H4 (cell line): Measurements from ENCODE around the gene SIPA1L2. TPM values are rescaled to one million over a fixed set of nuclear protein-coding genes. Genes with fewer than 3 reads are reported as not detected.

Experiments
- DNase-seq: peaks from one replicate; pipeline ENCODE4 v3.0.0-alpha.2; 2015; ENCODE audit warnings: low spot score
- total RNA-seq: library from RNA; depleted of rRNA; stranded (reverse); fragments of >200 nt; shearing (Covaris generic); gene quantifications from 2 replicates; pipeline ENCODE4 v1.2.3, GENCODE V29; 2014; rRNA removed

The SIPA1L2 gene
- 7.5 and 10.6 TPM in 2 replicates for total RNA-seq

- DNase-seq: peak; percentile 81
These were observed at the start of gene SIPA1L2 for GRCh38 chr1:232630047-232630893. Gene SIPA1L2, minus strand, starts transcription at chr1:232630133. Its CDS starts 114,794 bp downstream, at chr1:232515339.

DNA sequence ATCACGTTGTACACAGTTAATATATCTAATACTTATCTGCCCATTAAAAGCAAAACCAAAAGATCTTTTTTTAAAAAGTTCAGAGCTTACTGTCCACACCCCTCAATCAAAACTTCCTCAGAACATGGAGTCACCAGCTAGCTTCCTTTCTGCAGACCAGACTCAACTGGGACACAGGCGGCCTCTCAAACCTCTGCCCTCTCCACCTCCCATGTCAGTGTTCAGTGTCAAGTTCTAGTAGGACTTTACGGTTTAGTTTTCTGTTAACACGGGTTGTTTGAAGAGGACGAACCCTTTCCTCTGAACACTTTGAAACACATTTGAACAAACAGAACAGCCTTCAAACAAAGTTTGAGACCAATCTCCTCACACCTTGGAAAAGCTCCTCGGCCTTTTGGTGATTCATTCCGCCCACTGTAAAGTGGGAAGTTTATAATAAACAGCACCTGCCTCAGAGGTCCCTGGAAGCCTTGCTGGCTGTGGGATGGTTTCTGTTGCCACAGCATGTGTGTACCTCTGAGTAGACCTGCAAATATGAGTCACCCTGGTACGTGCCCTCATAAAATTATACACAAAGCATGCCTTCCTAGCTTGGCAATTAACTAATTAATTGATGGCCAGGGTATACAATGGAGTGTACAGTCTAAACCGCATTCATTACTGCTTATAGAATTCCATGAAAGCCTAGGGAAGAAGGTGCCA, 48.4 kb upstream of the SIPA1L2 start:
- peak; percentile 72 for DNase-seq

DNA sequence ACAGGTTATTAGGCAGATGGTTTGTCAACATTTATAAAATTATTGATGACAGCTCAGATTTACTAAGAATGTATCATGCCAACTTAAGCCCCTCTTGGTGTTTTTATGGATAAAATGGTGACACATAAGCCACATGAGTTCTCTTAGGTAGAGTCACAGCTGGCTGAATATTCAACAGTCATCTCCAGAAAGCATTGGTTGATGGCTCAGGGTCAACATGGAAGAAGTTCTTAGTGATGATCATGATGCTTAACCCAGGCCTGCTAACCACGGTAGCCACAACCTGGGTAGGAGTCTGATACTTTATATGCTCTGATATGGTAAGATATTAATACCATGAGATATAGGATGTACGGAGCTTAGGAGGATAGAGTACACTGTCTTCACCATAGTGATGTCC, 46.4 kb upstream of the SIPA1L2 start:
- no peak for DNase-seq

GRCh38 chr1:232675898-232676297, 46.0 kb upstream of the SIPA1L2 start:
- no peak for DNase-seq

- no peak for DNase-seq
These were observed 45.3 kb upstream of the SIPA1L2 start for GRCh38 chr1:232675260-232675659.

GRCh38 chr1:232673256-232673655, 43.3 kb upstream of the SIPA1L2 start:
- no peak for DNase-seq

DNA sequence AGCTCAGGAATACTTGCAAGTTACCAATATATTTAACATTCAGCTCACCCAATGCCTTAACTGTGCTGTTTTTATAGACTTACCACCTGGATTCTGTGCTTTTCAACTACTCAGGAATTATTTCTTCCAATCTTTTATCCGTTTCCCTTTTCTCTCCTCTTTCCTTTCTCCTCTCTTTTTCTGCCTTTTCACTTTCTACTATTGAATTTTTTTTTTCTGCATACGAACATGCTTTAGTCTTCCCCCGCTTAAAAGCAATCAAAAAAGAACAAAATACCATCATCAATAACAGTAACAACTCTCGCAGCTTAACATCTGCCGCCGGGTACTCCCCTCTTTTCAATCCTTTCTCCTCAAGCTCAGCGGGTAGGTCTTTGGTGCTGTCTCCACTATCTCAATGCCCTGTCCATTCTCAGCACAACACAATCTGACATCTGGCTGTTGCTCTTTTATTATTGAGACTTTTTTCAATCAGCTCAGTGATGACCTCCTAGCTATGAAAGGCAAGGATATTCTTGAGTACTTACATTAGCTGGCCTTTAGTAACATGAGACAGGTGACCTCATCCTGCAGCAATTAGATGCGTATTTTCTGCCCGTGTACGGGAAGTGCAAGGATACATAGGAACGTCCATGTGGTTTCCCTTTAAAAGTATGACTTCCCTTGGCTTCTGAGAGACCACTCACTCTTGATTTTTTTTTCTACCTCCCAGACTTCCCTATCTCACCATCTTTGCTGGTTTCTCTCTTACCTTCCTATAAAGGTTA, 40.2 kb upstream of the SIPA1L2 start:
- peak; percentile 92 for DNase-seq

GRCh38 chr1:232667778-232668165, 37.8 kb upstream of the SIPA1L2 start:
- DNase-seq: no peak

DNA sequence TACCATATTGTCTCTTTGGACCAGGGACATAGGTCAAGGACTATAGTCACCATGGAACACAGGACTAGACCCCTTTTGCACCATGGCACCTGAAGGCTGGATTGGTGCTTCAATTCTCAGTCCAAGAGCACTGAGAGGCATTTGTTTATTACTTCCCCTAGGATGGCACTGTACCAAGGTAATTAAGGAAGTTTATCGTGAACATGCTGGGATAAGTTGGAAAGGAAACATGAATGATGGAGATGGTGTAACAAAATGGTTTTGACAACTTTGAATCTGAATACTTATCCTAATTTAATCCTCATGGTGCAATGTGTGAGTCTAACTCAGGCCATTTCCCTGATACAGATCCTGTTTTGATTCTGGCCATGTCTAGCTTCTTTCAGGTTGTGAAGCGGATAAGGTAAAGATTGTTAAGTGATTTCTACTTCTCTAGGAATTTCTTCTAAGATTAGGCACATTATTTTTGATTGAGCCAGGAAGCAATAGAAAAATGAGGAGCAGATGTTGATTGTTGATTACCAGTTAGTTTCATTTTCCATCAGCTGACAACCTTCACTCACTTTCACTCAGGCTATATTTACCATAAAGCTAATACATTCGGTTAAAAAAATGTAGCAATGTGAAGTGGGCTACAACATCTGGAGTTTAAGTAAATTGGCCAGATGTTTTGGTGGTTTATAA, 37.3 kb upstream of the SIPA1L2 start:
- DNase-seq: no peak

DNA sequence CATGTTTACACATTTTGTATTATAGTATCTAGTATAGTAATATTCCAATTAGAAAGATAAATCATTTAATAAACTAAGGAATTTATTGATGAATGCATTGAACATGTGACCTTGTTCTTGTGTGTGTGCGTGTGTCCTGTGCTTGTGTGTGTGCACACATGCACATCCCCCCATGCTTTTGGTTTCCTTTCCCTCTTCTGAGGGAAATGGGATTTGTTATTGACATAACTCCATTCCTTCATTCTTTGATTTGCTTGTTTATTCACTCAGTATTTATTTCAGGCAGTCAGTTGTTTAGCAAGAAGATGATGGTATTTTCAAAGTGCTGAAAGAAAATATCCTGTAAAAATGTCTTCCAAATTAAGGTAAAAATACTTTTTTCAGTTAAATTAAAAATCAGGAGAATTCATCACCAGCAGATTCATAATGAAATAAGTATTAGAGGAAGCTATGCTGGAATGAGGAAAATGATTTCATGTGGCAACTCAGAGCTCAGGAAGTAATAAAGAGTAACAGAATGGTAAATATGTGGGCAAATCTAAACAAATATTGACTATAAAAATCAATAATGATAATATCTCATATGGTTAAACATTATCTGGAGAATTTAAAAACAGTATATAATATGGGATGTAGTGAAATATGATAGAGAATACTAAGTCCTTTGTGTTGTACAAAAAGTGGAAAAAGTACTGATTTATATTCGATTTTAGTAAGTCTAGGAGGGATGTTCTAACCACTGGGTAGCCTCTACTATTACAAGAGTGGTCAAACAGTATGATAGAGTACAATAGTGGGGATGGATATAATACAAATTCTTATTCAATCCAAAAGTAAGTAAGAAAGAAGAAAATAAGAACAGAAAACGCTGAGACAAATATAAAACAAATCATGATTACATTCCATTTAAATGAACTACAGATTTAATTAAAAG, 35.2 kb upstream of the SIPA1L2 start:
- no peak for DNase-seq

DNA sequence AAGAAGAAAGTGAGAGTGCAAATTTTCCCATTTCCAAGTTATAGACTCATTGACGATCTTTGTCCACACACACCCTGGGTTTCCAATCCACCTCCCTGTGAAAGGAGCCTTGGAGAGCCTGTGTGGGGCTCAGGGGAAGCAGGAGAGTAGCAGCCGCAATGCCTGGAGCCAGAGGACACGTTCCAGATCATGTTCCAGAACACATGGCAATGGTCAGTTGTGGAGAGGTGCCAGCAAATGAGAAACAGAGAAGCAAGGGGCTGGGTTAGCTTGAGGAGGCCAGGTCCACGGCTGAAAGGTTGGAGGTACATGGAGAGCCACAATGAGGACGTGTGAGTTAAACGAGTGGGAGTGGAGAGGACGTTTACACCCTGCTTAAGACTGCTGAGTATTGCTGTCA, 33.0 kb upstream of the SIPA1L2 start:
- no peak for DNase-seq

DNA sequence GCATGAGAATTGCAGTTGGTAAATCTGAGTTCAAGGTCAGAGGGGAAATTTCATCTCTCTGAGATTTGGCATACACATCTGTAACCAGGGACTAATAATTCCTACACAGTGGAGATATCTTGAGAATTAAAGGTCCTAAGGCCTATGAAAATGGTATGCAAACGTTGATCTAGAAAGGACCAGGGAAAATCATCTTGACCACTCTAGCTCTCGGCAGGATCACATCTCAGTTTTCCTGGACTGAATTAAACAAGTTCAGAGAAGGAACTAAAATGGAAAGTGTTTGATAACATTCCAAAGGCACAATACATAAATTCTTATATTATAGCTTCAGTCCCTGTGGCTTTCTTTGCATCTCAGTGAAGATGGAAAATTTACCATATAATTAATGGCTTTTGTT, 28.5 kb upstream of the SIPA1L2 start:
- DNase-seq: no peak

DNA sequence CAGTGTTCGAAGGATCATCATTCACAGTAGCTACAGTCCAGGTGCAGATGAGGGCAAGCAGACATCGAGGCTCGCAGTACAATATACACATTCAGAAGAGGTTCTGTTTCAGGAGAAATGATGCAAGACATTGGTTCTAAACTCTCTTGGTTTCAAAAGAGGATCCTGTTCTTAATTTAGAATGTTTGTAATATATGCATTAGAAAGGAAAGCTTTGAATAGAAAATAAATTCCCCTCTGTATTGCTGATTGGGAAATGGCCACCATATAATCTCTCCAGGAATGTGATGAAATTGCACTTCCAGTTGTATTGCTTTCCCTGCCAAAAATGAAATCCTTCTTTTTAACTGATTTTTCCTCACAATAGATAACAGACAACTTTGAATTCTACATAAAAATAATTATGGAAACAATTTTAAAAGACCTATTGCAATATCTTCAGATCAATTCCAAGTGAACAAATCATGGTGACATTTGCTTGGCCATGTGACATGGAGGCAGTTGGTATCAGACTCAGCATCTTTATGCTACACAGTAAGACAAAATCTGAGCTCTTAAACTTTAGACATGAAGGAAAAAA, 27.6 kb upstream of the SIPA1L2 start:
- DNase-seq: no peak

GRCh38 chr1:232655746-232656085, 25.8 kb upstream of the SIPA1L2 start:
- DNase-seq: no peak

DNA sequence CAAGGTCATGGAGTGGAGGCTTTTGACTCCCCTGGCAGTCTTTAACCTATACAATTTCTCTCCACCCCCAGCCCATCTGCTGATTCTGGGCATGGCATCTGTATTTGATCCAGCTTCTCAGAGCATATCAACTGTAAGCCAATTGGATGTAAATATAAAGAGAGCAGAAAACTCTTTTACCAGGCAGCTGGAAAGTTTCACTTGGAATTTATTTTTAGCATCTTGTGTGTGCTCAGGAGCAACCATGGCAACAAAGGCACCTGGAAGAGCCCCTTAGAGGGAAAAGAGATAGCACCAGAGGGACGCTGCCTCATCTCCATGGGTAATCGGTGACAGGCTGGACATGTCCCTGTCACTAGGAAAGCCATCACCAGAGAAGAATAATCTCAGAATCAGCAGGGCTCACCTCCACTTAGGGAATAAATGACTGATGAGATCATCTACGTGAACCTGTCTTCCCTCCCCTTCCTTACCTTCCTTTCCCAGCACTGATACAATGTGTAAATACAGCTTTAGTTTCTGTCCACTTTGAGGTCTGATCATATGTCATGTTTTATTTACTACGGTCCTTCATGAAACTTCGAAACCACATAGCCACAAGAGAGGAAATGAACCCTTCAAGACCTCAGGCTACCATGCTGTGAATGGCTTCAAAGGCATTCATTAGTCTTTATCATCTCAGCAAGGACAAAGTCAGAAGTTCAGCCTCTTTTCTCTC, 25.3 kb upstream of the SIPA1L2 start:
- DNase-seq: peak; percentile 35

- DNase-seq: no peak
These were observed 23.9 kb upstream of the SIPA1L2 start for GRCh38 chr1:232653789-232654188.

DNA sequence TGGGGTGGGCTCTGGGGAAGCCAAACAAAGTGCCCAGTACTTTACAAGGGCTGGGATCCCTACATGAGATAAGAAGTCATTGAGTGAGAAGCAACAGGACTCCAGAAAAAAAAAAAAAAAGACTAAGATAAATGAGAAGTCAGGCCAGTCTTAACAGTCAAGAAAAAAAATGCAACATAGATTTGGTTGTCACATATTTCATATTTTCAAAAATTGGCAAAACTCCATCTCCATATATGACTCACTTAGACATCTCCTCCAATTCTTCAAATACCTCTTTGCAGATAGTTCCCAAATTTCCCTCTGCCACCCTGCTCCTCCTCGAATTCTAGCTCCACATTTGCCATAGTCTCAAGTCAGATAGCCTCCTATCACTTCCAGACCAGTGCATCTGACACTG, 20.9 kb upstream of the SIPA1L2 start:
- no peak for DNase-seq

GRCh38 chr1:232650418-232650817, 20.5 kb upstream of the SIPA1L2 start:
- DNase-seq: no peak

DNA sequence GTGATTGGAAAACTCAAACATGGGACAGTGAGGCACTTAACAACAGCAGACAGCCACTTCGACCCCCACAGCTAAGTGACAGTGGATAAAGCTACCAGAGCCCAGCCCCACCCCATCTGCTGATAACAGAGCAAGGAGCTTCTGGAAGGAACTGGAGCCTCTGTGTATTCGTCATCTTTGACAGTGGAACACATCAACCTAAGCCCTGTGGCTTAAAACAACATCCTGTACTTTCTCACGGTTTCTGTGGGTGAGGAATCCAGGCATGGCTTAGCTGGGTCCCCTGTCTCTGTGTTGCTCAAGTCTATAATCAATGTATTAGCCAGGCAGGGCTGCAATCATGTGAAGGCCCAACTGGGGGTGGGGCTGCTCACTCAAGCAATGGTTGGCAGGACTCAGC, 18.4 kb upstream of the SIPA1L2 start:
- no peak for DNase-seq

DNA sequence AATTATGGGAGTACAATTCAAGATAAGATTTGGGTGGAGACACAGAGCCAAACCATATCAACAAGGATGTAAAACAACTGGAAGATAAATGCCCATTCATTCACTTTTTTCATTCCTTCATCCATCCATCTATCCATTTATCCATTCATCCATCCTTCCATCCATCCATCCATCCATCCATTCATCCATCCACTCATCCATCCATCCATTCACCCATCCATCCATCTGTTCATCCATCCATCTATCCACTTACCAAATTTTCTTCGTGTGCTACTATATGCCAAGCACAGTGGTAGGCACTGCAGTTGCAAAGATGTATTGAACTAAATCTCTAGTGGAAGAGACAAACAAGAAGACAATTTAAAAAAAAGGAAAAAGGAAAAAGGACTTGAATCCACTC, 14.3 kb upstream of the SIPA1L2 start:
- DNase-seq: no peak
